ENCODE measurements around the gene CYP3A5.
"Not testable (repeated sequence)": the region's sequence is repeated elsewhere in the genome, so short reads cannot be mapped to it uniquely, and the experiment has no call there.

Gene CYP3A5

DNA sequence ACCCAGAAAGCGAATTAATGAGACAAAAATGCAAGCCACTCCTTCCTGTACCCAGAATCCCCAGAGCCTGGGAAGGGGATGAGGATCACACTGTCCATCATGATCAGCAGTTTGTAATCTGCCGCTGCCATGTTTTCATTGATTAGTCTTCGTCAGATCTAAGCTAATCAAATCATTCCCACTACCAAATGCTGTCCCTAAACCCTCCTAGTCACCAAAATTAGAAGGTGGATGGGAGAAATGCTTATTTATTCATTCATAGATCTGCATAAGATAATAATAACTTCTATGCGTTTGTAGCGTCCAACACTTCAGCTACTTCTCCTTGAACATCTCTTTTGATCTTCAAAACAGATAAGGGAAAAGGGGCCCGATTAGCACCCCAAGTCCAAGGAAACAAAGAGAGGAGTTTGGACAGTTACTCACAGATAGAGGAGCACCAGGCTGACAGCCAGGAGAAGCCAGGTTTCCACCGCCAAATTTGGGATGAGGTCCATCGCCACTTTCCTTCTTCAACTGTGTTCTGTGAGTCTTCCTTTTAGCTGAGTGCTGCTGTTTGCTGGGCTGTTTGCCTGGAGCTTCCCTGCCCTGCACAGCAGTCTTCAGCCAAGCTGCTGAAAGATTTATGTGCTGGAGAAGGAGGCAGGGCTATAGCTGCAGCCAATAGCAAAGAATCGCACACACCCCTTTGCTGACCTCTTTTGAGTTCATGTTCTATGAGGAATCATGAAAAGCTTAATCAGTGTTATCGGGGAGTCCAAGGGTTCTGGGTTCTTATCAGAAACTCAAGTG is at the start of gene CYP3A5:
Gene CYP3A5 (minus strand): TSS at position 597 of the 792 bp plus-strand sequence. CDS start 100 bp downstream, at position 497.
- no peak for DNase-seq (ENCODE audit: low spot score)

- no peak for DNase-seq (ENCODE audit: low spot score)
Observed at GRCh38 chr7:99728615-99729014, 48.8 kb upstream of the CYP3A5 start.

DNA sequence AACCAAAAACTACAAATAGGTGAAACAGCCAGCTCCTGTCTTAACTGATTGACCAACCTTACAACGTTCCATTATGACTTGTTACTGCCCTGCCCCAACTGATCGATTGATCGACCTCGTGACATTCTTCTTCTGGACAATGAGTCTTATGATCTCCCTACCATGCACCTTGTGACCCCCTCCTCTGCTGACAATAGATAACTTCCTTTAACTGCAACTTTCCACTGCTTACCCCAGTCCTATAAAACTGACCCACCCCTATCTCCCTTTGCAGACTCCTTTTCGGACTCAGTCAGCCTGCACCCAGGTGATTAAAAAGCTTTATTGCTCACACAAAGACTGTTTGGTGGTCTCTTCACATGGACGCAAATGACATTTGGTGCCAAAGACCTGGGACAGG is 43.4 kb upstream of the CYP3A5 start:
- not testable (repeated sequence) for DNase-seq (ENCODE audit: low spot score)

DNA sequence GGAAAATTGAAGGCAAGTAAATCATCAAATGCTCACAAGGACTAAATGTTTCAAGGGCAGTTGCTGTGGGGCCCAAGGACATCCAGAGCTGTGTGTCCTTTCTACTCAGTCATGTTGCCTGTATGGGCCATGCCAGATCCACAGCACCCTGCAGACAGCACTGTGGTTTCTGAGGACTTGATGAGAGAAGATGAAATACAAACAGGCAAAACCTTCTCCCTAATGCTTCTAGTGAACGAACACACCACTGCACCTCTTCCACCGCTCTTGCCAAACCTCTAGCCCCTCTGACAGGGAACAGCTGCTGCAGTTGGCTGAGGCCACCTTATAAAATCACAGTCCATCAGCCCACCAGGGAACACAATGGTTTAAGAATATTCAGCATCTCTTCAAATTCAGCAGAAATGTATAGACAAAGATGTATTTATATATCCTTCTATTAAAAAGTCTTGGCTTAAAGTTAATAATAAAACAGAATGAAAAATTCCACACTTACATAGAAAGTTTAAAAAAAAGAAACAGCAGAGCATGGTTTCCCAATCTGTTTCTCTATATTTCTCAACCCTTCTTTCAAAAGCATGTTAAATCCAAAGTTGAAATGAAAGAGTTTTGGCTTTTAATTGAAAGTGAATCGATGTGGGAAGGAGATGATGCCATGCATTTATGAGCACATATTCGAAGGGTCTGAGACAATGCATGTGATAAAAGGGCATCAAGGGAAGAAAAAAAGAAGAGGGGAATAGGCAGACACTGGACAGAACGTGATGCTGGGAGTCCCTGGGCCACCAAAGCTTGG is 41.2 kb upstream of the CYP3A5 start:
- no peak for DNase-seq (ENCODE audit: low spot score)

DNA sequence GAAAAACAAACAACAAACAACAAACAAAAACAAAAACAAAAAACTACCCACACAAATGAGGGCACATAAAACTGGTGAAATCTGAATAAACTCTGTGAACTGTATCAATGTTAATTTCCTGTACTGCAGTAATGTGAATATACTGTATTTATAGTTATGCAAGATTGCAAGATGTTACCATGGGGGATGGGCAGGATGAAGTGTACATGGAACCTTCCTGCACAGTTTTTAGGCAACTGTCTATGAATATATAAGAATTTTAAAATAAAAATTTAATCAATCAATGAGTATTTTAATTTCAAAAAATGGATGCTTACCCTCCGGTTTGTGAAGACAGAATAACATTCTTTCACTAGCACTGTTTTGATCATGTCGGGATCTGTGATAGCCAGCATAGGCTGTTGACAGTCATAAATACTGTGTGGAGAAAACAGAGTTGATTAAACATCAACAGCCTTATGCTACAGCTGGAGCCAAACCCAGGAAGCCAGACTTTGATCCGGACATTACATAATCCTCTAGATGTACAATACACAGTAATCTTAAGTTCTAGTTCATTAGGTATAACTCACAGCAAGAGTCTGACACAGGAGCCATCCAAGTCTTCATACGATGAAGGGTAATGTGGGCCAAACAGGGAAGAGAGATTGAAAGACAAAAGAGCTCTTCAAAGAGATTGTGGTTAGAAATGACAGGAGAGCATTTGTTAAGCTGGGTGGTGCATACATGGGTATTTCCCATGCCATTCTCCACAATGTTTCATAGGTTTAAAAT is 40.4 kb upstream of the CYP3A5 start:
- no peak for DNase-seq (ENCODE audit: low spot score)

DNA sequence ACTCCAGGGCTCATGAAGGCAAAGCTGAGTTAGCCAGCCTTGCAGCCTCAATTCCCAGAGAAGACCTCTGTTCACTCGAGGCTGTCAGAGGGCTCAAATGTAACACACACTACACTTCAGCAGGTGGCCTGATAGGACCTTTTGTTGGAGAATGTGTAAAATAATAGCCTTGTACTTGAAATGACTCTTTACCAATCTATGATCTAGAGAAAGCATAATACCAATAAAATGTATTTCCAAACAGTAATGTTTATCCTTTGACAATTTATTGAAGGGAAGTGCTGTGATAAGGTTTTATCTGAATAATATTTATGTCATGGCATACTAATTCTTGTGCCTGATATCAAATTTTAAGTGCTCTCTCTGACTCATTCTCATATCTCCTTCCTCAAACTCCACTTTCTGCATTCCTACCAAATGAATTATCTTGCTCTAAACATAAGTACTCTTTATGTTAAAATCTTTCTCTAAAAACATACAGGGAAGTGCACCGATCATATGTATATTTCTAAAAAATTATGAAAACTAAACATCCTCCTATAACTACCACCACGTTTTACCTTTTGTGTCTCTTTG is 34.3 kb upstream of the CYP3A5 start:
- DNase-seq (ENCODE audit: low spot score) = no peak

- no peak for DNase-seq (ENCODE audit: low spot score)
Observed at GRCh38 chr7:99709838-99710578, 30.2 kb upstream of the CYP3A5 start.

DNA sequence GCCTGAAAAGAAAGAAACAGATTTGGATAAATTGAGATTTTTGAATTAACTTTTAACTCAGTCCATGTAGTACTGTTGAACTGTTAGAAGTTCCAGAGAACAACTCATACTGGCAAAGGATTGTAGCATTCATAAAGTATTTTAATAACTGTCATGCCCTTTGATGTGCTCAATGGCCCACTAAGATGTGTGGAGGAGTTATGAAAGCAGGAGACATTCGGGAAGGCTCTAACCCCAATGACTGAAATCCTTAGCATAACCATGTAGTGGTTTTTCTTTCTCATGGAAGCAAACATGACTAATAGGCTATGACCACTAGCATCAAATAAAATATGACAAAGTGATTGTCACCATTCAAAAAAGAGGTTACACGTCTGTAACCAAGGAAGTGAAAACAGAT is 29.5 kb upstream of the CYP3A5 start:
- no peak for DNase-seq (ENCODE audit: low spot score)

DNA sequence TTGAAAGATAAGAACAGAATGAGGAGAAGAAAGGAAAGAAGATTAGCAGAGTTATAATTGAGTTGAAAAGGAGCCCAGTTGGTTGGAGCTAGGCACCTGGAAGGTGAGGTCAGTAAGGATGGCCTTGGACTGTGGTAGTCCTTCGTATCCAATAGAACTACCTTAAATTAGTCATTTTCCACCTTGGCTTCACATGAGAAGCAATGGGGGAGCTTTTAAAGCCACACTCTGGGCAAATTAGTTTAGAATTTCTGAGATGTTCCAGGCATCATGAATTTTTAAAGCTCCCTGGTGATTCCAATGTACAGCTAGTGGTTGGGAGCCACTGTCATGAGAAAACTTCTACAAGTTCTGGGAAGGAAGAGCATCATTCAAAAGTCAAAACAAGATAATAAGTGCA is 27.3 kb upstream of the CYP3A5 start:
- DNase-seq (ENCODE audit: low spot score) = no peak

GRCh38 chr7:99699946-99700345 is 20.1 kb upstream of the CYP3A5 start:
- DNase-seq (ENCODE audit: low spot score) = no peak

GRCh38 chr7:99698867-99699730 is 19.3 kb upstream of the CYP3A5 start:
- not testable (repeated sequence) for DNase-seq (ENCODE audit: low spot score)

DNA sequence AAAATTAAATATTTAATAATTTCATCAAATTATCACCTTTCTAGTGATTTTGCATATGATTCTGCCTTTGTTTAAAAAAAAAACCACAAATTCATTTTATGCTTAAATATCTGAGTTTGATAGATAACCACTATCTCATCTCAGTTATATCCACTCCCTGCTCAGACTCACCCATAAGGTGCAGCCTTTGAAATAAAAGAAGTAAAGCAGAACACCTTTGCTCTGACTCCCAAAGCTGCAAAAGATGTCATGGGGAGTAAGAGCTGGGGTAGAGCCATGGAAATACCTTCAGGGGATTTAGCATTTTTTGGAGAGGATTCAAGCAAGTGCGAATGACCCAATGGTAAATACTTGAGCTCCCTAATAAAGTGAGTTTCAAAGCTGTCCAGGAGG is 15.1 kb upstream of the CYP3A5 start:
- no peak for DNase-seq (ENCODE audit: low spot score)

GRCh38 chr7:99694201-99694911 is 14.6 kb upstream of the CYP3A5 start:
- no peak for DNase-seq (ENCODE audit: low spot score)

DNA sequence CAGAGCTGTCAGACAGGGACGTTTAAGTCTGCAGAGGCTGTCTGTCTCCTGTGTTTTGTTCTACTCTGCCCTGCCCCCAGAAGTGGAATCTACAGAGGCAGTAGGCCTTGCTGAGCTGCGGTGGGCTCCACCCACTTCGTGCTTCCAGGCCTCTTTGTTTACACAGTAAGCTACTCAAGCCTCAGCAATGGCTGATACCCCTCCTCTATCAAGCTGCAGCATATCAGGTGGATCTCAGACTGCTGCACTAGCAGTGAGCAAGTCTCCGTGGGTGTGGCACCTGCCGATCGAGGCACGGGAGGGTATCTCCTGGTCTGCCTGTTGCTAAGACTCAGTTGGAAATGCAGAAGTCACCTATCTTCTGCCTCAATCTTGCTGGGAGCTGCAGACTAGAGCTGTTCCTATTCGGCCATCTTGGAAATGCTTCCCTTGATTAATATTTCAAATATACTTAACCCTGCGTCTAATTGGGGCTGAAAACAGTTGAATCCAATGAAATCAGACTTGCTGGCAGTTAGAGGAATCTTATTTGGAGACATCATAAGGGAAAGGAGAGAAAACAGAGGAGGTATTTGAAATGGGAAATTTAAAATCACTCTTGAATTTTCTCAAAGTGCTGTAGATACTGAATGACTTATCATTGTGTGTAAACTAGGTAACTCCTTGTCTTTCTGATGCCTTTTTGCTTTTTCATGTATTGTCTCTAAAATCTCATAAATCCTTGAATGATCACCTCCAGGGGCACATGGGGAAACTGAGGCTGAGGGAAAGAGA is 13.8 kb upstream of the CYP3A5 start:
- DNase-seq (ENCODE audit: low spot score) = no peak

GRCh38 chr7:99693100-99693426 is 13.3 kb upstream of the CYP3A5 start:
- DNase-seq (ENCODE audit: low spot score) = no peak

GRCh38 chr7:99692563-99692962 is 12.8 kb upstream of the CYP3A5 start:
- DNase-seq (ENCODE audit: low spot score) = not testable (repeated sequence)

DNA sequence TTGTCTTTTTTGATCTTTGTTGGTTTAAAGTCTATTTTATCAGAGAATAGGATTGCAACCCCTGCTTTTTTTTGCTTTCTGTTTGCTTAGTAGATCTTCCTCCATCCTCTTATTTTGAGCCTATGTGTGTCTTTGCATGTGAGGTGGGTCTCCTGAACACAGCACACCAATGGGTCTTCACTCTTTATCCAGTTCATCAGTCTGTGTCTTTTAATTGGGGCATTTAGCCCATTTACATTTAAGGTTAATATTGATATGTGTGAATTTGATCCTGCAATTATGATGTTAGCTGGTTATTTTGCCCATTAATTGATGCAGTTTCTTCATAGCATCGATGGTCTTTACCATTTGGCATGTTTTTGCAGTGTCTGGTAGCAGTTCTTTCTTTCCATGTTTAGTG is 11.9 kb upstream of the CYP3A5 start:
- not testable (repeated sequence) for DNase-seq (ENCODE audit: low spot score)

DNA sequence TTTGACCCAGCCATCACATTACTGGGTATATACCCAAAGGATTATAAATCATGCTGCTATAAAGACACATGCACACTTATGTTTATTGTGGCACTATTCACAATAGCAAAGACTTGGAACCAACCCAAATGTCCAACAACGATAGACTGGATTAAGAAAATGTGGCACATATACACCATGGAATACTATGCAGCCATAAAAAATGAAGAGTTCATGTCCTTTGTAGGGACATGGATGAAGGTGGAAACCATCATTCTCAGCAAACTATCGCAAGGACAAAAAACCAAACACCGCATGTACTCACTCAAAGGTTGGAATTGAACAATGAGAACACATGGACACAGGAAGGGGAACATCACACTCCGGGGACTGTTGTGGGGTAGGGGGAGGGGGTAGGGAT is 11.1 kb upstream of the CYP3A5 start:
- not testable (repeated sequence) for DNase-seq (ENCODE audit: low spot score)

Data from CD4-positive, alpha-beta T cell treated with Interleukin-6 at 100 ng/mL for 8 hours (primary cell).